Measurements from ENCODE around the gene SMARCD1.

Gene SMARCD1

DNA sequence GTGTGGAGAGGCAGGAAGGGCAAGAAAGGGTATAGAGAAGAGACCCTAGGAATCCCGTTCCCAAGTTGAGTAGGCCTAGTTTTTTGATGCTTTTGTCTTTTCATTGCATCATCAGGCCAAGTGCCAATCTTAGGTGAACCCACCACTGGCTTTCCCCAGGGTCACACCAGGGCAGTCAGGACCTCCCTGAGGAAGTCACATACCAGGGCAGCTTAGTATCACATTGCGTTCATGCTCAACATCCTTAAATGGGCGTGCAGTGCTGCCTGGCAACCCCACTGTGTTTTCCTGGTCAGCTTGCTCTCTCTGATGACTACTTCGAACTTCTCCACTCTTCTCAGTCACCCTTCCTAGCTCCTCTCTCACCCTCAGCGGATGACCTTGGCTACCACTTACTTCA is 18.7 kb upstream of the SMARCD1 start:
- no peaks in the 10 kb centered on the region for H3K36me3 ChIP-seq (ENCODE audit: insufficient read depth, low read length)
- H3K4me3 ChIP-seq (ENCODE audit: low read depth, low read length): no peak overlapping the region
- H2AFZ ChIP-seq (ENCODE audit: low read length, unreplicated experiment): no peak overlapping the region
- H3K27me3 ChIP-seq (ENCODE audit: insufficient read depth, low read length): no peaks in the 10 kb centered on the region
- no peaks in the 10 kb centered on the region for H3K79me2 ChIP-seq (ENCODE audit: control insufficient read depth, insufficient read depth, low read length, unreplicated experiment)
- H3K27ac ChIP-seq (ENCODE audit: low read depth, low read length): peak overlapping the region; percentile 65
- H3K4me1 ChIP-seq (ENCODE audit: control insufficient read depth, insufficient read depth, low read length, unreplicated experiment): peaks cover 17% of the 10 kb centered on the region

GRCh38 chr12:50069069-50069468 is 16.1 kb upstream of the SMARCD1 start:
- Histone ChIP-seq H3K79me2 (ENCODE audit: control insufficient read depth, insufficient read depth, low read length, unreplicated experiment) (no peaks in the 10 kb centered on the region), H3K36me3 (ENCODE audit: insufficient read depth, low read length) (no peaks in the 10 kb centered on the region), H3K4me3 (ENCODE audit: low read depth, low read length) (no peak overlapping the region), H3K27me3 (ENCODE audit: insufficient read depth, low read length) (no peaks in the 10 kb centered on the region), H3K4me1 (ENCODE audit: control insufficient read depth, insufficient read depth, low read length, unreplicated experiment) (peaks cover 17% of the 10 kb centered on the region), H2AFZ (ENCODE audit: low read length, unreplicated experiment) (no peak overlapping the region), H3K27ac (ENCODE audit: low read depth, low read length) (no peak overlapping the region)

DNA sequence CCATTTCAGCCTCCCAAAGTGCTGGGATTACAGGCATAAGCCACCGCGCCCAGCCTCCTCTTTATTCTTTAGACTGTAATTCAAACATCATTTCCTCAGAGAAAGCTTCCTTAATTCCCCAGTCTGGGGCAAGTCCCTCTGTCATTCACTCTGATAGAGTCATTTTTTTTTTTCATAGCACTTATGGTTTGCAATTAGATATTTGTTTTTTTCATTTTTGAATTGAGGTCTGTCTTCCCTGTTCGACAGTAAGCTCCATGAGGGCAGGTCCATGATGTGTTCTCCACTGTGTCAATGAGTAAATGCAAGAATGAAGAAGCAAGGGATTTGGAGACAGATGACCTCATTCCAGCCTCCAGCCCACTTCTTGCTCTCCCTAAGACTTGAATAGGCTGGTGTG is 15.6 kb upstream of the SMARCD1 start:
- peaks cover 17% of the 10 kb centered on the region for H3K4me1 ChIP-seq (ENCODE audit: control insufficient read depth, insufficient read depth, low read length, unreplicated experiment)
- H3K79me2 ChIP-seq (ENCODE audit: control insufficient read depth, insufficient read depth, low read length, unreplicated experiment): no peaks in the 10 kb centered on the region
- no peak overlapping the region for H2AFZ ChIP-seq (ENCODE audit: low read length, unreplicated experiment)

DNA sequence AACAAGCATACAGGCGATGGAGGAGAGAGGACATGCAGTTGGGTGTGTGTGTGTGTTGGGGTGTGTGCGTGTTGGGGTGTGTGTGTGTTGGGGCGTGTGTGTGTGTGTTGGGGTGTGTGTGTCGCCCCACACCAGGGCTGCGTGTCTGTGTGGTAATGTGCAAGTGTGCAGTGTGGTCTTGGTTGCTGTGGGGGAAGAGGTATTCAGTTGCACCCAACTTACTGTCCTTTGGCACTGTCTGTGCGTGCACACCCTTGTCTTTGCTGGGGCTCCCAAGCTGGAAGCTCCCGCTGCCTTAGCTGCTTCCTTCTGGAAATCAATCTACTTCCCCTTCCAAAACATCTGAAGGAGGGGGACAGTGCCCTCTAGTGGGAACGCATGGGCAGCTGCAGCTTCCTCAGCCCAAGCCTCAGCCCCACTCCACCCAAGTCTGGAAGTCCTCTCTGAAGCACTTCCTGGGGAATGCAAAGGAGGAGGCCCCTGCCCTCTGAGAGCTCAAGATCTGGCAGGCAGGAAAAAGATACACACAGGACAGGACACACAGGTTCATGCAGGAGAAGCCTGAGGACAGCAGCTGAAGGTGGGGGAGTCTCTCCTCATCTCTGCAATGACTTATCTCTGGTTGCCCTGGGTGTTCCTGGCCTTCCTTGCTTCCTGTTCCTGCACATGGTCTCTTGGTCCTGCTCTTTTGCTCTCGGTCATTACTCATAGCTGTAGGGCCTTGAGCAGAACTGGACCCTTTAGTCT is 14.7 kb upstream of the SMARCD1 start:
- Histone ChIP-seq H3K27me3 (ENCODE audit: insufficient read depth, low read length) (no peaks in the 10 kb centered on the region), H2AFZ (ENCODE audit: low read length, unreplicated experiment) (peak overlapping the region; percentile 33), H3K79me2 (ENCODE audit: control insufficient read depth, insufficient read depth, low read length, unreplicated experiment) (no peaks in the 10 kb centered on the region), H3K36me3 (ENCODE audit: insufficient read depth, low read length) (no peaks in the 10 kb centered on the region), H3K27ac (ENCODE audit: low read depth, low read length) (no peak overlapping the region), H3K4me3 (ENCODE audit: low read depth, low read length) (no peak overlapping the region), H3K4me1 (ENCODE audit: control insufficient read depth, insufficient read depth, low read length, unreplicated experiment) (peaks cover 20% of the 10 kb centered on the region)

More for the DNA sequence above, 15.6 kb upstream of the SMARCD1 start:
- Histone ChIP-seq H3K36me3 (ENCODE audit: insufficient read depth, low read length) (no peaks in the 10 kb centered on the region), H3K4me3 (ENCODE audit: low read depth, low read length) (no peak overlapping the region), H3K27me3 (ENCODE audit: insufficient read depth, low read length) (no peaks in the 10 kb centered on the region), H3K27ac (ENCODE audit: low read depth, low read length) (no peak overlapping the region)

DNA sequence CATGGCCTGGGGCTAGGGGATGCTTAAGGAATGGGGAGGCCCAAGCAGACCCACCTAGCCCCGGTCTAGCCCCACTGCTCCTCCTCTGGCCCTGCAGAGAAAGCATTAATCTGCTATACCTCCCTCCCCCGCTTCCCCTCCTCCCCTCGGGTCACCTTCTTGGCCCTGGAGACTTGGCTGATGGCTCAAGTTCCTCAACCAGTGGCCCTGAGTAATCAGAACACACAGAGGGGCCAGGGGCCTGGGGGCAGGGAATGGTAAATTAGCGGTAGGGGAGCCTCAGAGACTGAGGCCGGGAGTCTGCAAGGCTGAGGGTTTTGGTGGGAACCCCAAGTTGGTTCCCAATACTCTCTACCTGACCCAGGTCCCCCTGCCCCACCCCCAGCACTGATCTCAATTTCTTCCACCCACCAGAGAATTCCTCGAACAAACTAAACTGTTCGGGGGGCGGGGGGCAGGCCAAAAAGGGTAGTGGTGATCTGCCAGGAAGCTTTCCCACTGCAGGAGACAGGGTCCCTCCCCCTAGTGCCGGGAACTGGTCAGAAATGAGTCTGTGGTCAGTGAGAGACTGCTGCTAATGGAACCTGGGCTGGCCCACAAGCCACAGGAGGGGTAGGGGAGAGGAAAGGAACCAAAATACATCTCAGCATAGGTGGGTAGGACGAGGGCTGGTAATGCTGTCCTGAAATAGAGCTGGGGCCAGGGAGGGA is 12.8 kb upstream of the SMARCD1 start:
- H2AFZ ChIP-seq (ENCODE audit: low read length, unreplicated experiment): no peak overlapping the region
- peaks cover 9% of the 10 kb centered on the region for H3K4me1 ChIP-seq (ENCODE audit: control insufficient read depth, insufficient read depth, low read length, unreplicated experiment)
- H3K79me2 ChIP-seq (ENCODE audit: control insufficient read depth, insufficient read depth, low read length, unreplicated experiment): no peaks in the 10 kb centered on the region
- H3K4me3 ChIP-seq (ENCODE audit: low read depth, low read length): no peak overlapping the region
- H3K36me3 ChIP-seq (ENCODE audit: insufficient read depth, low read length): no peaks in the 10 kb centered on the region
- H3K27ac ChIP-seq (ENCODE audit: low read depth, low read length): no peak overlapping the region
- no peaks in the 10 kb centered on the region for H3K27me3 ChIP-seq (ENCODE audit: insufficient read depth, low read length)

- Histone ChIP-seq H2AFZ (ENCODE audit: low read length, unreplicated experiment) (no peak overlapping the region), H3K27me3 (ENCODE audit: insufficient read depth, low read length) (no peaks in the 10 kb centered on the region), H3K4me1 (ENCODE audit: control insufficient read depth, insufficient read depth, low read length, unreplicated experiment) (peaks cover 9% of the 10 kb centered on the region), H3K36me3 (ENCODE audit: insufficient read depth, low read length) (no peaks in the 10 kb centered on the region), H3K27ac (ENCODE audit: low read depth, low read length) (no peak overlapping the region), H3K79me2 (ENCODE audit: control insufficient read depth, insufficient read depth, low read length, unreplicated experiment) (no peaks in the 10 kb centered on the region), H3K4me3 (ENCODE audit: low read depth, low read length) (no peak overlapping the region)
Measured at GRCh38 chr12:50073206-50073605, 11.9 kb upstream of the SMARCD1 start.

DNA sequence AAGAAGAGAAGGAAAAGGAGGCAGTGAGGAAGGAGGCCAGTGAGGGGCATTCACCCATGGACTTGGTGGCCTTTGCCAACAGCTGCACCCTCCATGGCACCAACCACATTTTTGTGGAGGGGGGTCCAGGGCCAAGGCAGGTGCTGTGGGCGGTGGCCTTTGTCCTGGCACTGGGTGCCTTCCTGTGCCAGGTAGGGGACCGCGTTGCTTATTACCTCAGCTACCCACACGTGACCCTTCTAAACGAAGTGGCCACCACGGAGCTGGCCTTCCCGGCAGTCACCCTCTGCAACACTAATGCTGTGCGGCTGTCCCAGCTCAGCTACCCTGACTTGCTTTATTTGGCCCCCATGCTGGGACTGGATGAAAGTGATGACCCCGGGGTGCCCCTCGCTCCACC is 11.4 kb upstream of the SMARCD1 start:
- Histone ChIP-seq H3K79me2 (ENCODE audit: control insufficient read depth, insufficient read depth, low read length, unreplicated experiment) (no peaks in the 10 kb centered on the region), H2AFZ (ENCODE audit: low read length, unreplicated experiment) (no peak overlapping the region), H3K27me3 (ENCODE audit: insufficient read depth, low read length) (no peaks in the 10 kb centered on the region), H3K4me3 (ENCODE audit: low read depth, low read length) (no peak overlapping the region), H3K36me3 (ENCODE audit: insufficient read depth, low read length) (no peaks in the 10 kb centered on the region), H3K4me1 (ENCODE audit: control insufficient read depth, insufficient read depth, low read length, unreplicated experiment) (peaks cover 9% of the 10 kb centered on the region), H3K27ac (ENCODE audit: low read depth, low read length) (no peak overlapping the region)

DNA sequence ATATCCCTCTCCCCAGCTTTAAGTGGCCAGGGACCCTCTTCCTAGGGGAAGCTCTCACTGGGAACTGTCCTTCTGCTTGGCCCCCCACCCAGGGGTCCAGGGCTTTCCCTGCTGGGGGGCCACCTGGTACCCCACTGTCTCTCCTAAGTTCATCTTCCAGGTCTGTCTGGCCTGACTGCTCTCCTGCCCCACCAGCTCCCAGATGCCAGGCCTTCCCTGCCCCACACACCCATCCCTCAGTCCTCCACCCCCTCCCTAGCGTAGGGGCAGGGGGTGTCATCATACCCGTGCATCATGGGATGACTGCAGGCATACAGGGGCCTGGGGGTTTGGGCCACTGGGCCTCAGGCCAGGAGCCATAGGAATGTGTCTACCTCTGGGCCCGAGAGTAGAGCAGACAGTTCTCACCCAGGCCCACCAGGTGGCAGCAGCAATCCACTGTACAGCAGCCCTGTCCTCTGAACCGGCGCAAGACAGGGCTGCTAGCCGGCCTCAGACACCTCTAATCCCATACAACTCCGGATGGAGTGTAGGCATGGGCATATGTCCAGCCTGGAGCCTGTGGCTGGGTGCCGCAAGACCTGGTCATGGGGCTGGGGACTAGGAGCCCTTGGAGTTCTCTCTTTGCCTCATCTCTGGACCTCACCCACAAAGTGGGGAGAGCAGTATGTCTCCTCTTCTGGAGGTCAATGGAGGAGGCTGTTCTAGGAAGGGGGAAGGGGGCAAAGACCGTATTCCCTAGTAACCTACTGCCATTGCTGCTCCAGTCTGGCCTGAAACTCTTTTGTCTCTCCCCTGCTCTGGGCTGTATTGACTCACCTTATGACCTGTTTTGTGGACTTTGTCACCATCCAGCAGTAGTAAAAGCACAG is 10.0 kb upstream of the SMARCD1 start:
- H3K4me1 ChIP-seq (ENCODE audit: control insufficient read depth, insufficient read depth, low read length, unreplicated experiment): peaks cover 9% of the 10 kb centered on the region
- H3K36me3 ChIP-seq (ENCODE audit: insufficient read depth, low read length): no peaks in the 10 kb centered on the region
- H3K27ac ChIP-seq (ENCODE audit: low read depth, low read length): no peak overlapping the region
- no peak overlapping the region for H3K4me3 ChIP-seq (ENCODE audit: low read depth, low read length)
- H2AFZ ChIP-seq (ENCODE audit: low read length, unreplicated experiment): peak overlapping the region; percentile 22
- H3K27me3 ChIP-seq (ENCODE audit: insufficient read depth, low read length): no peaks in the 10 kb centered on the region
- H3K79me2 ChIP-seq (ENCODE audit: control insufficient read depth, insufficient read depth, low read length, unreplicated experiment): no peaks in the 10 kb centered on the region

DNA sequence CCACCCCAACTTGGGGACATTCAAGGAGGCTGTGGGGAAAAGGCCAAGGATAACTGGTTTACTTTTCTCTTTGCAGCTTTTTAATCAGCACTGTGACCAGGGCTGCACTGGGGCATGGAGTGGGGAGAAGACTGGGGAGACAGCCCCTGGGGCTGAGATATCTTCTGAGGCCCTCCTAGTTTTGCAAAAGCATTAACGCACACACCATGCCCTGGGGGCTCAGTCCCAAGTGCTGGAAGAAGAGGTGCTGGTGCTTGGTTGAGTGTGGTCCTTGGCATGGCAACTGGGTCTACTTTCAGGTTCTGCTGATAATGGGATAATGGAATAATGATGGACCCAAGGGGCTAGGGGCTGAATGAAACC is 9.4 kb upstream of the SMARCD1 start:
- Histone ChIP-seq H2AFZ (ENCODE audit: low read length, unreplicated experiment) (no peak overlapping the region), H3K79me2 (ENCODE audit: control insufficient read depth, insufficient read depth, low read length, unreplicated experiment) (no peaks in the 10 kb centered on the region), H3K27ac (ENCODE audit: low read depth, low read length) (no peak overlapping the region), H3K27me3 (ENCODE audit: insufficient read depth, low read length) (no peaks in the 10 kb centered on the region), H3K36me3 (ENCODE audit: insufficient read depth, low read length) (no peaks in the 10 kb centered on the region), H3K4me1 (ENCODE audit: control insufficient read depth, insufficient read depth, low read length, unreplicated experiment) (peaks cover 7% of the 10 kb centered on the region), H3K4me3 (ENCODE audit: low read depth, low read length) (no peak overlapping the region)

- H3K36me3 ChIP-seq (ENCODE audit: insufficient read depth, low read length): no peaks in the 10 kb centered on the region
- H3K79me2 ChIP-seq (ENCODE audit: control insufficient read depth, insufficient read depth, low read length, unreplicated experiment): no peaks in the 10 kb centered on the region
- H3K4me1 ChIP-seq (ENCODE audit: control insufficient read depth, insufficient read depth, low read length, unreplicated experiment): peaks cover 5% of the 10 kb centered on the region
- no peak overlapping the region for H3K4me3 ChIP-seq (ENCODE audit: low read depth, low read length)
- H2AFZ ChIP-seq (ENCODE audit: low read length, unreplicated experiment): no peak overlapping the region
- H3K27me3 ChIP-seq (ENCODE audit: insufficient read depth, low read length): no peaks in the 10 kb centered on the region
- H3K27ac ChIP-seq (ENCODE audit: low read depth, low read length): no peak overlapping the region
Measured at GRCh38 chr12:50077099-50077498, 8.0 kb upstream of the SMARCD1 start.

Measured in ACC112 (cell line).